ENCODE data around the gene C17orf75.

DNA sequence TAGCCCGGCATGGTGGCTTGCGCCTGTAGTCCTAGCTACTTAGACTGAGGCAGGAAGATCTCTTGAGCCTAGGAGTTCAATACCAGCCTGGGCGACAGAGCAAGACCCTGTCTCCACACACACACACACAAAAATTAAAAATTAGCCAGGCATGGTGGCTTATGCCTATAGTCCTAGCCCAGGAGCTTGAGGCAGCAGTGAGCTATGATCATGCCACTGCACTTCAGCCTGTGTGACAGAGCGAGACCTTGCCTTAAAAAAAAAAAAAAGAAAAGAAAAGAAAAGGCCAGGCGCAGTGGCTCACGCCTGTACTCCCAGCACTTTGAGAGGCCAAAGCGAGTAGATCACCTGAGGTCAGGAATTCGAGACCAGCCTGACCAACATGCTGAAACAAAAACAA, 23.9 kb downstream of the C17orf75 start:
- TF ChIP-seq CTCF (IDR thresholded peaks at IDR 0.05) (no peak), POLR2A (IDR thresholded peaks at IDR 0.05) (no peak)
